ENCODE data around the gene LHFPL2. TPM values are rescaled to one million over a fixed set of nuclear protein-coding genes. Genes with fewer than 3 reads are reported as not detected.

LHFPL2 gene
- total and polyA plus RNA-seq, 2 experiments from 2014 or later = 10.6 to 50.8 TPM

- H3K4me1 ChIP-seq (ENCODE audit: insufficient read depth) = peaks cover 7% of the 10 kb centered on the region; the same call in 1 of the 2 replicates
- Mint-ChIP-seq H3K27me3 (ENCODE audit: insufficient read depth, low read depth, poor library complexity) (peaks cover 7% of the 10 kb centered on the region), H3K4me1 (peaks cover 26% of the 10 kb centered on the region), H3K27ac (no peak overlapping the region), H3K36me3 (ENCODE audit: low read depth) (peaks cover 60% of the 10 kb centered on the region), H3K9me3 (peaks cover 32% of the 10 kb centered on the region), H3K4me3 (no peak overlapping the region)
- 0 out of 2 replicates have a peak, but pooled peaks cover 4% of the 10 kb centered on the region for H3K9me2 ChIP-seq (ENCODE audit: insufficient read depth)
- TF ChIP-seq NANOG (IDR thresholded peaks at IDR 0.05; ENCODE audit: borderline replicate concordance) (no peak), EZH2 (IDR thresholded peaks at IDR 0.05; ENCODE audit: low read depth, unreplicated experiment) (no peak)
- H3K27me3 ChIP-seq (ENCODE audit: insufficient read depth) = no peaks in the 10 kb centered on the region
- H3K27ac ChIP-seq (ENCODE audit: low read depth) = no peak overlapping the region
- peaks cover 67% of the 10 kb centered on the region for H3K79me2 ChIP-seq (replicated peaks; ENCODE audit: insufficient read depth)
- peaks cover 7% of the 10 kb centered on the region; the same call in 1 of the 2 replicates for H3K36me3 ChIP-seq (ENCODE audit: insufficient read depth)
- DNase-seq (ENCODE audit: low spot score) (no peak), ATAC-seq (no peak)
- no peak overlapping the region for H3K4me2 ChIP-seq
- no peak overlapping the region for H3K4me3 ChIP-seq
- H2AFZ ChIP-seq = no peak overlapping the region
- no peaks in the 10 kb centered on the region for H3F3A ChIP-seq (replicated peaks; ENCODE audit: low read depth)
- peaks cover 12% of the 10 kb centered on the region; the same call in 1 of the 2 replicates for H4K20me1 ChIP-seq (replicated peaks; ENCODE audit: insufficient read depth)
Measured at GRCh38 chr5:78588507-78588906, 60.1 kb downstream of the LHFPL2 start.

- Histone ChIP-seq H3K36me3 (ENCODE audit: insufficient read depth) (peaks cover 7% of the 10 kb centered on the region; the same call in 1 of the 2 replicates), H3K79me2 (replicated peaks; ENCODE audit: insufficient read depth) (peaks cover 60% of the 10 kb centered on the region)
- TF ChIP-seq ETS1 (IDR thresholded peaks at IDR 0.05) (no peak), EZH2 (IDR thresholded peaks at IDR 0.05; ENCODE audit: low read depth, unreplicated experiment) (no peak), EZH2phosphoT487 (IDR thresholded peaks at IDR 0.05; ENCODE audit: unreplicated experiment) (no peak), REST (IDR thresholded peaks at IDR 0.05; ENCODE audit: unreplicated experiment) (no peak), NANOG (IDR thresholded peaks at IDR 0.05; ENCODE audit: borderline replicate concordance) (no peak), STAT1 (IDR thresholded peaks at IDR 0.05; ENCODE audit: unreplicated experiment) (no peak), JUNB (IDR thresholded peaks at IDR 0.05; ENCODE audit: unreplicated experiment) (no peak), ZNF331 (CRISPR knock-in tag; IDR thresholded peaks at IDR 0.05; ENCODE audit: low read depth) (no peak), ZNF462 (CRISPR knock-in tag; IDR thresholded peaks at IDR 0.05) (no peak)
Measured at GRCh38 chr5:78587775-78588291, 60.7 kb downstream of the LHFPL2 start.

More at GRCh38 chr5:78587775-78588291, 60.7 kb downstream of the LHFPL2 start:
- H3K4me2 ChIP-seq = no peak overlapping the region
- H3K9me2 ChIP-seq (ENCODE audit: insufficient read depth) = 0 out of 2 replicates have a peak, but pooled peaks cover 4% of the 10 kb centered on the region
- no peak overlapping the region for H3K27ac Mint-ChIP-seq
- peaks cover 65% of the 10 kb centered on the region for H3K36me3 Mint-ChIP-seq (ENCODE audit: low read depth)
- H3K9me3 Mint-ChIP-seq = peaks cover 37% of the 10 kb centered on the region
- no peak overlapping the region for H2AFZ ChIP-seq
- peaks cover 6% of the 10 kb centered on the region; the same call in 1 of the 2 replicates for H4K20me1 ChIP-seq (replicated peaks; ENCODE audit: insufficient read depth)
- peaks cover 7% of the 10 kb centered on the region; the same call in 1 of the 2 replicates for H3K4me1 ChIP-seq (ENCODE audit: insufficient read depth)
- no peak overlapping the region for H3K4me3 Mint-ChIP-seq
- H3K27me3 ChIP-seq (ENCODE audit: insufficient read depth) = no peaks in the 10 kb centered on the region
- H3K4me3 ChIP-seq = no peak overlapping the region
- no peak for ATAC-seq
- peaks cover 7% of the 10 kb centered on the region for H3K27me3 Mint-ChIP-seq (ENCODE audit: insufficient read depth, low read depth, poor library complexity)
- H3K27ac ChIP-seq (ENCODE audit: low read depth) = no peak overlapping the region
- peaks cover 19% of the 10 kb centered on the region for H3K4me1 Mint-ChIP-seq
- DNase-seq (ENCODE audit: low spot score) = no peak
- H3F3A ChIP-seq (replicated peaks; ENCODE audit: low read depth) = no peaks in the 10 kb centered on the region
